HG03432 (cell line): ENCODE results near the gene RBPJL.

Experiments used
- ATAC-seq: cut with Tn5 transposase; IDR thresholded peaks from one replicate; pipeline ENCODE4 v1.9.1; 2021; ENCODE audit warnings: mild to moderate bottlenecking, moderate library complexity; ENCODE audit not compliant: unreplicated experiment

The RBPJL gene

GRCh38 chr20:45358282-45359068 is 51.8 kb downstream of the RBPJL start:
- ATAC-seq: no peak

GRCh38 chr20:45359069-45359405 is 52.4 kb downstream of the RBPJL start:
- no peak for ATAC-seq

DNA sequence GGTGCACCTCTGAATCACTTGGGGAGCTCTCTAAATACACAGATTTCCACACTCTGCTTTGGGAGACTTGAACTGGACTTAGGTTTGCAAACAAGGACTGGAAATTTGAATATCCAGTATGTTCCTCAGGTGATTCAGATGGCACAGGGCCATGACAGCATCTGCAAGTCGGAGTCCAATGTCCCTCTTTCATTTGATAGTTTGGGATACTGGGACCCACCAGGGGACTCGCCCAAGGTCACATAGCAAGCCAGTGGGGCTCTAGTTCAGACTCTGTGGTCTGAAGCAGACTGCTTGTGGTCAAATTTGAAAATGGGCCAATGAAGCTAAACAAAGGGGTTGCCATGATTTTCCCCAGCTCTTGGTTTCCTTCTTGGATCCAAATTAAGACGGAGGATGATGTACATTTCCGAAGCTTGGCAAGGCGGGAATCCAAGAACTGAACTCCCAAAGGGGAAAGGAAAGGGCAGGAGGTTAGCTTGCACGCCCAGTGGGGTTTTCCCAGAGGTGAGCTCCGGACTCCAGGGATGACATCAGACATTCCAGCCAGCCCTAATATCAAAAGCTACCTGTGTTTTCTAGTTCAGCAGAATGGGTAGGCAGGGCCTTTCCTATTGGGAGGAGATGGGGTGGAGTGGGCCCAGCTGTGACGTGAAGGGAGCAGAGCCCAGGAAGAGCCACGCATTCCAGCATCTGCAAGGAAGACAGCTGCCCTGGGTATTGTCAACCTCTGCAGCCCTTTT is 52.9 kb downstream of the RBPJL start:
- no peak for ATAC-seq

- no peak for ATAC-seq
These were observed 55.2 kb downstream of the RBPJL start for GRCh38 chr20:45361793-45362192.

- peak; percentile 79 for ATAC-seq
These were observed 56.4 kb downstream of the RBPJL start, which contains the start of gene SYS1 for GRCh38 chr20:45362804-45363610. Gene SYS1, plus strand, starts transcription at chr20:45363156. Its CDS starts 376 bp downstream, at chr20:45363532.

GRCh38 chr20:45363611-45364492 is 57.2 kb downstream of the RBPJL start:
- no peak for ATAC-seq

- no peak for ATAC-seq
These were observed 58.9 kb downstream of the RBPJL start for GRCh38 chr20:45365444-45365970.

- no peak for ATAC-seq
These were observed 59.6 kb downstream of the RBPJL start for GRCh38 chr20:45366192-45366591.

- ATAC-seq: no peak
These were observed 60.0 kb downstream of the RBPJL start for GRCh38 chr20:45366631-45367030.

DNA sequence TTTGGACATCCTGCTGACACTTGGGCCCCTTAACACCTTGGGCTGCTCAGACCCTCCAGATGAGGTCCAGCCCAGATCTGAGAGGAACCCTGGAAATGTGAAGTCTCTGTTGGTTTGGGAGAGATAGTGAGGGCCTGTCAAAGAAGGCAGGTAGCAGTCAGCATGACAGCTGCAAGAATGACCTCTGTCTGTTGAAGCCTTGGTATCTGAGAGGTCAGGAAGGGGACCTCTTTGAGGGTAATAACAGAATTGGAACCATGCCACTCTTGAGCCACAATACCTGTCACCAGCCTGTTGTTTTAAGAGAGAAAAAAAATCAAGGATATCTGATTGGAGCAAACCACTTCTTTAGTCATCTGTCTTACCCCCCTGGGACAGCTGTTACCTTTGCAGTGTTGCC is 60.5 kb downstream of the RBPJL start:
- ATAC-seq: no peak
